GM18861 (cell line): ENCODE data around the gene DGKD.
"Not testable (repeated sequence)": the region's sequence is repeated elsewhere in the genome, so short reads cannot be mapped to it uniquely, and the experiment has no call there.

Experiments
- ATAC-seq: cut with Tn5 transposase; IDR thresholded peaks from one replicate; pipeline ENCODE4 v1.9.1; 2021; ENCODE audit not compliant: unreplicated experiment

Gene DGKD

GRCh38 chr2:233336091-233336490 is 18.2 kb upstream of the DGKD start:
- not testable (repeated sequence) for ATAC-seq

- no peak for ATAC-seq
Measured at GRCh38 chr2:233336541-233336940, 17.8 kb upstream of the DGKD start.

DNA sequence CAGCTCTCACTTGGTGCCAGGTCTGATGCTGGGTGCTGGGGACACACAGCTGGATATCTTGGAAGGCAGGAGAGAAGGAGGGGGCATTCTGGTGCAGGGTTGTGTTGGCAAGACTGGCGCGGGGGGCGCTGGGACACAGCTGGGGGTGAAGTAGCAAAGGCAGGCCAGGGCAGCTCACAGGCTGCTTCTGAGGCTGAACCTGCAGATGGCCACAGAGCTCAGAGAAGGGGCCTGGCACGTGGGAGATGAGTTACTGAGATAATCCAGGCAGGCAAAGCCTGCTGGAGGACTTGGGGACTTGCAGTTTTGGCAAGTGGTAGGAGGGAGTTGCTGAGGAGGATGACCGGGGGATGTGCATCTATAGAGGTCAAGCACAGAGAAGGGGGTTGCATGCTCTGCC is 16.2 kb upstream of the DGKD start:
- no peak for ATAC-seq

DNA sequence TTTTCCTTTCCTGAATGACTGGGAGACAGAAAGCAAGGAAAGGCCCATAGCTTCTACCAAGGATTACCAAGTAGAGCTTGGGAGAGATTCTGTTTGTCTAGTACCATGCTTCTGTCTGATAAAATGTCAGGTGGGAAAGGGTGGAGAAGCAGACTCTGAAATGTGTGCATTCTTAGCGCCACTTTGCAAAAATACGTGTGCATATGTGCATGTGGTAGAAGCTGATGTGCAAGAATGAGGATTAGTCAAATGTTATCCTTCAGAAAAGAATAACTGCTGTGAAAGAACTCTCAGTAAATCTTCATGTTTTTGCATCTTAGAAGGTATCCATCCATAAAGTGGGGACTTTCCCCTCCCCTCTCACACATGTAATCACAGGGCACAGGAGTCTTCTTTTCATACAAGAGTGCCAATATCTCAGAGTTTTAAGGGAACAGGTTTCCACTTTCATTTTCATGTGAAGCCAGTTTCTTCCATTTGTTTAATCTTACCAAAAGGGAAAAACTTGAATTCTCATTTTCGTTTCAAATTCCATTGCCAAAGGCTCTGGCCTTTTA is 15.4 kb upstream of the DGKD start:
- ATAC-seq, result no peak

DNA sequence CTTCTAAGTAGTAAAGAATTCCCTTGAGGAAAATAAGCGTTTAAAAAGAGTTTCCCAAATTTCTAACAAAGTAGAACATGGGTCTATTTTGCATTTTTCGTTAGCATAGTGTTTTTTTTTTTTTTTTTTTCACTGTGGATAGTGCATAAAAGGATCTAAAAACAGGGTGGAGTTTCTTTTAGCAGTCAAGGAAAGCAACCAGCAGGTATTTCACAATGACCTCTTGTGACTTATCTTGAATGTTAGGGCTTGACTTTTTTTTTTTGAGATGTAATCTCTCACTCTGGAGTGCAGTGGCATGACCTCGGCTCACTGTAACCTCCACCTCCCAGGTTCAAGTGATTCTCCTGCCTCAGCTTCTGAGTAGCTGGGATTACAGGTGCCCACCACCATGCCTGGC is 14.9 kb upstream of the DGKD start:
- no peak for ATAC-seq

DNA sequence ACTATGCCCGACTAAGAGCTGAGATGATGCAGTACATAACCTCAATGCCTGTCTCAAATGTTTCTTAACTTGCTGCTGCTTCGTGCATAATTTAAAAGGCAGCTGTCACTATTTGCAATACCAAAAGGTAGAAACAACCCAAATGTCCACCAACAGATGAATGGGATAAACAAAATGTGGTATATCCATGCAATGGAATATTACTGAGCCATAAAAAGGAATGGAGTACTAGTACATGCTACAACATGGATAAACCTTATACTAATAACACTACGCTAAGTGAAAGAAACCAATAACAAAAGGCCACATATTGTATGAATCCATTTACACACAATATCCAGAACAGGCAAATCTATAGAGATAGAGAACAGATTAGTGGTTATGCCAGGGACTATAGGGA is 13.0 kb upstream of the DGKD start:
- no peak for ATAC-seq

DNA sequence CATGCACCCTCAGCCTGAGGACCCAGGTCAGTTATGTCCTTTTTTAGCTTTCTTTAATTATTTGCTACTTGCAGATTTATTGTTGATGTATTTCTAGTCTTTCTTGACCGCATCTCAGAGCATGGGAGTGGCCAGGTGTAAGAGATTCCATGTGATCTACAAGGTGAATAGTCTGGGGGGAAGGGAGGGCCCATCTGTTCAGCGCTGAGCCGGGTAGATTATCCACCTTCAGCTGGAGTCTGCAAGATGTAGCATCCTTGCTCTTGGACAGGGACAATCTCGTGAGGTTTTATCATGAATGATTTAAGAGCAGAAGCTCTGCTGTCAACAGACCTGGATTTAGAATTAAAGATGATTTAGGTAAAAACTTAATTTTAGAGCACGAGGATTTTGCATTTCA is 12.0 kb upstream of the DGKD start:
- ATAC-seq, result no peak

DNA sequence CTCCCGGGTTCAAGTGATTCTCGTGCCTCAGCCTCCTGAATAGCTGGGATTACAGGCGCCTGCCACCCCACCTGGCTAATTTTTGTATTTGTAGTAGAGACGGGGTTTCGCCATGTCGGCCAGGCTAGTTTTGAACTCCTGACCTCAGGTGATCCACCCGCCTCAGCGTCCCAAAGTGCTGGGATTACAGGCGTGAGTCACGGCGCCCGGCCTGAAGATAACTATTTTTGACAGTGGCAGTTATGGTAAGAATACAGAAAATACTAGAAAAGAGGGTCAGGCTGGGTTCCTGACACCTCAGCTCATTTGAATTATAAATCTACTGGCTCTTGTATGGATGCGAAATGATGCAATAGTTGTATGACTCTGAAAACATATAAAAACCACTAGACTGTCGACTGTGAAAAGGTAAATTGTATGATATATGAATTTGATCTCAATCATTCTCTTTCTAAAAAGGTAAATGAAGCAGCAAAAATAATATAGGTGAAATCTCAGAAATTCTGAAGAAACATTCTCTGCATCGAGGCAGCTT is 11.1 kb upstream of the DGKD start:
- no peak for ATAC-seq

- no peak for ATAC-seq
Measured at GRCh38 chr2:233346376-233346775, 7.9 kb upstream of the DGKD start.

DNA sequence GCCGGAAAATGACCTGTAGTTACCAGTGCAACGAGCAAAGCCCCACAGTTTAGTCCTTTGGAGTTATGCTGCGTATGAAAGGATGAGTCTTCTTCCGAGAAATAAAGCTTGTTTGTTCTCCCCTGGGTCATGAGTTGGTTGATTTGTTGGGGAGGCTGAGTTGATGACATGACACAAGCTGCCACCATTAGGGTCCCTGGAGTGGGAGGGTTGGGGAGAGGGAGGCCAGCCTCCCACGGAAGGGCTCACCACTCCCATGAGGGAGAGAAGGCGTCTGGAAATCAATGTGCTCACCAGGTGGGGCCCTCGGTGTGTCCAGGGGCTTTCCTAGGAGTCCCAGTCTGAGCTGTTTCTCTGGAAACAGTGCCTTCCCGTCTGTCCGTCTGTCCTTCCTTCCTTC is 7.4 kb upstream of the DGKD start:
- ATAC-seq, result no peak

- peak; percentile 55 for ATAC-seq
Measured at GRCh38 chr2:233349005-233349998, 5.0 kb upstream of the DGKD start.

GRCh38 chr2:233350708-233351107 is 3.6 kb upstream of the DGKD start:
- no peak for ATAC-seq

DNA sequence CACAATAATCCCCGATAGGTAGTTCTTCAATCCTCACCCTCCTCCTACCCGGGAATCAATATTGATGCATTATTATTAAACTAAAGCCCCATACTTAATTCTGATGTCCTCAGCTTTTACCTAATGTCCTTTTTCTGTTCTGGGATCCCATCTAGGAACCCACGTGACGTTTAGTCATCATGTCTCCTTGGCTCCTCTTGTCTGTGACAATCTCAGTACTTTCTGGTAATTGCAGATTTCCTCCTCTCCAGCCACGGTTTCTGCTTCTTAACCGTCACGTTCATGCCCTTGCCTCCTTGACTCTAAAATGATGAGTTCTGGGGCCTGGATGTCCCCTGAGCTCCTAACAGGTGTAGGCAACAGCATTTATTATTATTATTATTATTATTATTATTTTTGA is 2.9 kb upstream of the DGKD start:
- ATAC-seq, result no peak

- ATAC-seq, result no peak
Measured at GRCh38 chr2:233352141-233352842, 2.0 kb upstream of the DGKD start.

DNA sequence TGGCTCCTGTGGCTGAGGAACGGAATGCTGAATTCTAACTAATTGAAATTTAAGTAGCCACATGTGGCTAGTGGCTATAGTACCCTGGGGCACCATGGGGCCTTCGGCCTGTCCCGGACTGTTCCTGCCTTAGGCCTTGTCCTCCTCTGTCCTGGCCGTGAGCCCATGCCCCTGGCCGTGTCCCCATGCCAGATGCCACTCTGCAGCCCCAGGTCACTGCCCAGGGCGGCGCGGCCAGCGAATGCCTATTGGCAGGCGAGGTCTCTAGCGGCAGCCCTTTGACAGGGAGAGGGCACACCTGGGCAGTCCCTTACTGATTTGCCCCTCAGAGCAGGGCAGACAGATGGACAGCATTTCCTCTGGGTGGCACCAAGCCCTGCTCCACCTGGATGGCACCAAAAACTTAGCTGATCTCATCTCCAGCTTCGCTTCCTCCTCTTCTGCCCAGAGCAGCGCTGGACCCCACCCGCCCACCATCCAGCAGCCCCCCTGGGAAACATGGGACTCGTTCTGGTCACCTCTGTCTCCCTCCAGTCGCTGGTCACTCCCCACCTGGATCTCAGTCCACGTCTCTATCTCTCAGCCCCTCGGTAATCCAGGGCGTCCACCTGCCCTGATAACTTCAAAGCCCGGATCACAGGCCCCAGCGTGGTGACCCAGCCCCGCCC is 1.1 kb upstream of the DGKD start:
- ATAC-seq, result no peak

DNA sequence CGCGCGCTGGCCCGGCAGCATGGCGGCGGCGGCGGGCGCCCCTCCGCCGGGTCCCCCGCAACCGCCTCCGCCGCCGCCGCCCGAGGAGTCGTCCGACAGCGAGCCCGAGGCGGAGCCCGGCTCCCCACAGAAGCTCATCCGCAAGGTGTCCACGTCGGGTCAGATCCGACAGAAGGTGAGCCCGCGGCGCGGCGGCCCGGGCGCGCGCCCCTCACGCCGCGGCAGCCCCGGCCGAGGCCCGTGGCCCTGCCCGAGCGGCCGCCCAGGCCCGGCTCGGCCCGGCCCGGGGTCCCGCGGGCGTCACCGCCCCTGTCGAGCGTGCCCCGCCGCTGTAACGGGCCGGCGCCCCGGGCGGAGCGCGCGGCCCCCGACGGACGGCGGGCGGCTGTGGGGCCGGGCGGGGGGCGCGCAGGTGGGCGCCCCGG is 218 bp downstream of the DGKD start:
- ATAC-seq, result peak; percentile 20

GRCh38 chr2:233354971-233355574 is 779 bp downstream of the DGKD start:
- no peak for ATAC-seq

DNA sequence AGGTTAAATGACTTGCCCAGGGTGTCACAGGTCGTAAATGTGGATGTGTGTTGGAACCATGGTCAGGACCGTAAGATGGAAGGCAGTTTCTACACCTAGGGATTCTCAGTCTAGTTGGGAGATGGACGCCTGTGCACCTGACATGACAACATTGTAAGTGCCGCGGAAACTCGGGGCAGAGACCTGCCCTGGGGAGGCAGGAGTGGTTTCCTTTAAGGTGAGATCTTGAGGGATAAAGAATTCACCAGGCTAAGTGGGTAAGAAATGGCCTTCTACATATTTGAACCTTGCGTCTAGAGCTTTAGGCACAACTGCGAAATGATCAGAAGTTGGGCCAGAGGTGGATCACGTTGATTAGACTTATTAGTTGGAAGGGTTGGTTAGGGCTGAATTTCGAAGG is 1.6 kb downstream of the DGKD start:
- no peak for ATAC-seq

GRCh38 chr2:233356546-233357308 is 2.4 kb downstream of the DGKD start:
- no peak for ATAC-seq

DNA sequence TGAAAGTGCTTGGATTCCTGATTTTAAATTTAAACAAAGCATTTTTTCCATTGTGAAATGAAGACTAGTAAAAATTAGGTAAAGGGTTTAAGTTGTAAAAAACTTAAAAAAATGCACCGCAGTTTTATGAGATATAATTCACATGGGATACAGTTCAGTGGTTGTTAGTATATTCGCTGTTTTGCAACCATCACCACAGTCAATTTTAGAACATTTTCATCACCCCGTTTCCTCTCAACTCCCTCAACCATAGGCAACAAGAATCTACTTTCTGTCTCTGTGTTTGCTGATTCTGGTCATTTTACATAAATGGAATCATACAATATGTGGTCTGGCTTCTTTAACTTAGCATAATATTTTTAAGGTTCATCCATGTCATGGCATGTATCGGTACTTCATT is 4.0 kb downstream of the DGKD start:
- no peak for ATAC-seq
